ENCODE measurements around the gene TNS1.

- TF ChIP-seq CTCF (IDR thresholded peaks at IDR 0.05) (no peak), POLR2A (IDR thresholded peaks at IDR 0.05) (no peak), EP300 (IDR thresholded peaks at IDR 0.05) (no peak)
Observed at GRCh38 chr2:217761645-217762277, 241.0 kb downstream of the TNS1 start.

All from tibial nerve (tissue), 4 donors.